HPDE6-E6E7 (cell line): Measurements from ENCODE around the gene UBA6.

Source experiments
- DNase-seq: peaks from one replicate; pipeline ENCODE4 v3.0.0; 2011; ENCODE audit warnings: missing footprints; ENCODE audit errors: extremely low spot score

Gene UBA6

DNA sequence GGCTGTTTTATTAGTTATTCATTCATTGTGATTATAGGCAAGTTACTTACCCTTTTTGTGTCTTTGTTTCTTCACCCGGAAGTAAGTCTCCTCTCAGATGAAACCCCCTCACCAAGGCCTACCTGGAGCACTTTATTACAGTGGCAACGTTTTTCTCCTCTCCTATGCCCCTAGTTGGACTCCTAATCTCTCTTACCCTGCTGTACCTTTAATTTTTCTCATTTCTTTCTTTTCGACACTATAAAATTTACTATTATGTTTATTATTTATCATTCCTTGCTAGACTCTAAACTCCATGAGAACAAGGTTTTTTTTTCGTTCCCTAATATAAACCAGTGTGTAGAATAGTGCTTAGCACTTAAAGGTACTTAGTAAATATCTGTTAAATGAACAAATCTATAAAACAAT lies 124.9 kb downstream of the UBA6 start:
- DNase-seq, result no peak

DNA sequence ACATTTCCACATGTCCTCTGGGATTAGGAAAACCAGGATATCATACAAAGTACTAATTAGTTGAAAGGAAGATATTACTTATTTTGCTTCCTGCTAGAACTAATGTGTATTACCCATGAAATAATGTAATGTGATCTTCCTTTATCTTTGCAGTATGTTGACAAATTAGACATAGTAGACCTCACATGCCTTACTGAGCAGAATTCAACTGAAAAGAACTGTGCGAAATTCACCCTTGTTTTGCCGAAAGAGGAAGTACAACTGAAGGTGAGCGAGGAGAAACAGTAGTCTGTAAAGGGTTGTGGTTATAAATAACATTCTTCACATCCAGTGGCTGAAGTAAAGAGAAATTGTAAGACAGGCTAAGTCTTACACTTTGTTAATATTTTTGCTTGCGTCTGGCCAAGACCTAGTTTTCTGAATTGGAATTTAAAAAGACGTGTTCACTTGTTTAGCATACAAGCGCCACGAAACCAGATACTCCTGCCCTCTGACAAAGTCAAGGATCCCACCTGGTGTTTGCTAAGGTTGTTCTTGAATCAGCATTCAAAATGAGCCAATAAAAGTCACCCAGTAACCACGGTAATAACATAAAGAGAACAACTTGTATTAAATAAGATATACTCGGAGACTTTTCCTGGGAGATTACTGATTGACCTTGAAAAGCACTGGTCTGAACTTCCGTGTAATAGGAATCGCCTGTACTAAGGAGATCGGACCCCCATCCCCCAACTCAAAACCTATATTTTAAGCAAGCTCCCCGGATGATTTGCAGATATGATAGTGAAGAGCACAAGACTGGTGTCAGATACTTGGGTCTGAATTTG lies 125.5 kb downstream of the UBA6 start:
- no peak for DNase-seq

DNA sequence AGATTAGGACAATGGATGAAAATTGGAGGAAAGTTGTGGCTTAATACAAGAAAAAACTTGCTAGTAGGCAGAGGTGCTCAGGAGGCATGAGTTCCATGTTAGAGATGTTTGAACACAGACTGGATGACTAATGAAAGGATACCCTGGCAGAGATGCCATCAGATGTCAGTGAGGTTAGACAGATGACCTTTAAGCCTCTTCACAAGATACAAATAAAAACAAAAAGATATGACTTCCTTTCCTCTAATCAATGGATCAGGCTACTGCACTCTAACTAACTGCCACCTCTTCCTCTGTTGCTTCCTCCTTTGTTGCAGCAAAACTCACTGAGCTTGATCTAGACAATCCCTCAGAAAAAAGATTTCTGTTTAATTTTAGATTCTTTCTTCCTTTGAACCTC lies 127.8 kb downstream of the UBA6 start:
- DNase-seq, result no peak

DNA sequence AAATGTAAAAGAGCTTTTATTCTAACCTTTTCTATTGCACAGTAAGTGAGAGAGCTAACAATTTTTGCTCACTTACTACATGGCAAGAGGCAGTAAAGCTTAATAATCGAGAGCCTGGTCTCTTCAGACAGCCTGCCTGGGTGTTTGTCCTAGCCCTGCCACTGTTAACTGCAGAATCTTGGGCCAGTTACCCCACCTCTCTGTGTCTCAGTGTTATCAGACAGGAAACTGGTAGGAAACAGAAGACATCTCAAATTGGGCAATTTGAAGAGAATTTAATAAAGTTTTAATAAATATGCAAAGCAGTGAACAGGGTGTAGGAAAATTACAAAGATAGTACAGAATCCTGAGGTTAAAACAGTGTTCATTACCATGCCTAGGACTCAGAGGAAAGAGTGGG lies 129.0 kb downstream of the UBA6 start:
- DNase-seq, result no peak

DNA sequence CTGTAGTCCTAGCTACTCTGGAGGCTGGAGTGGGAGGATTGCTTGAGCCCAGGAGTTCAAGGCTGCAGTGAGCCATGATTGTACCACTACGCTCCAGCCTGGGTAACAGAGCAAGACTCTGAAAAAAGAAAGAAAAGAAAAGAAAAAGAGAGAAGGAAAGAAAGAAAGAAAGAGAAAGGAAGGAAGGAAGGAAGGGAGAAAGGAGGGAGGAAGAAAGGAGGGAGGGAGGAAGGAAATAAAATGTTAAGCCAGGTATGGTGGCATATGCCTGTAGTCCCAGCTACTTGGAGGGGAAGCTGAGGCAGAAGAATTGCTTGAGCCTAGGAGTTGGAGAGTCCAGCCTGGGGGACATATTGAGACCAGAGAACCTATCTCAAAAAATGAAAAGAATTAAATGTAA lies 130.4 kb downstream of the UBA6 start:
- DNase-seq, result no peak

DNA sequence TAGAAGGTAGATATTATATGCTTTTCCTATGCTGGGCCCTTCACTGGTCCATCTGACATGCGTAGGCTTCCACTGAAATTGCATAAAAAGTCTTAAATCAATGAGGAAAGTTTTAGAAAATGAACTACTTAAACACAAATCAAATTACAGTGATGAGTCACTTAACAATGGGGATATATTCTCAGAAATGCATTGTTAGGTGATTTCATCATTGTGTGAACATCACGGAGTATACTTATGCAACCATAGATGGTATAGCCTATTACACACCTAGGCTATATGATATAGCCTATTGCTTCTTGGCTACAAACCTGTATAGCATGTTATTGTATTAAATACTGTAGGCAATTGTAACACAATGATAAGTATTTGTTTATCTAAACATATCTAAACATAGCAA lies 132.1 kb downstream of the UBA6 start:
- DNase-seq, result no peak

DNA sequence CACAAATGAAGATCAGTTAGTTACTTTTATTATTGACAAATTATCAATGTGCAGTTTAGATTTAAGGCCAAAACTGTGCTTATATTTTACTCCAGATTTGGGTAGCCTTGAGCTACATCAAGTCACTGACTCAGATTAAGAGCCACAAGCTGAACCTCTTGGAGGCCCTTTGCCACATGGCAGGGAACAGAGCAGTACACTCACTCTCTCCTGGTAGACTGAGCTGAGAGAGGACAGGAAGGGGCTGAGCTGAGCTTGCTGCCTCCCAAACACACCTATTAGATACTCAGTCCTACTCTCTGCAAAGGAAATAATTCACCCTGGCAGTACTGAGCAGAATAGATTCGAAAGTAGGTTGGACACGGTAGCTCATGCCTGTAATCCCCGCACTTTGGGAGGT lies 134.6 kb downstream of the UBA6 start:
- DNase-seq, result no peak

DNA sequence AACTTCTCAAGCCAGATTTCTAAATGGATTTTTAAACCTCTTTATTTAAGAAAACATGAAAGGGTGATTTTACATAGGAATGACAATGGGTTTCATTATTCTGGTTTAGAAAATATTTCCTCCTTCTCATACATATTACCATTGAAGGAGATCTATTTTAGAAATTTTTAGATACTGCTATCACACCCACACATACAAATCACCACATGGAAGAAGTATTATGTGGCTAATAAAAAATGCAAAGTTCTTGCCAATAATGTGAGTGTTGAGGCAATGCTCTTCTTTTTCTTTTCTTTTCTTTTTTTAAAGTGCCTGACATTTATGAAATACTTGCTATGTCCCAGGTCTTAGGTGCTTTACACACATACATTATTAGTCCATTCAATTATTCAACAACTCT lies 135.7 kb downstream of the UBA6 start:
- no peak for DNase-seq
